Karpas-422 (cell line): ENCODE data around the gene ZNF280A. TPM values are rescaled to one million over a fixed set of nuclear protein-coding genes. Genes with fewer than 3 reads are reported as not detected.

Source experiments
- DNase-seq: peaks from one replicate; pipeline ENCODE4 v3.0.0-alpha.2; 2015
- H2AFZ ChIP-seq: fragments of 200-600 bp; sonication (generic); 2 replicates; pipeline ENCODE4 v1.6.1; 2014; ENCODE audit warnings: antibody characterized with exemption, low read length, mixed read lengths
- H3K27ac ChIP-seq: fragments of 200-600 bp; sonication (generic); 2 replicates; pipeline ENCODE4 v1.5.1; 2014; ENCODE audit warnings: mild to moderate bottlenecking, low read length, moderate library complexity
- H3K27me3 ChIP-seq: fragments of 200-600 bp; sonication (generic); 2 replicates; pipeline ENCODE4 v1.6.1; 2014; ENCODE audit warnings: low read length, mixed read lengths
- H3K36me3 ChIP-seq: fragments of 200-600 bp; sonication (generic); 2 replicates; pipeline ENCODE4 v1.6.1; 2014; ENCODE audit warnings: low read length, mixed read lengths; ENCODE audit not compliant: insufficient read depth
- H3K4me1 ChIP-seq: fragments of 200-600 bp; sonication (generic); 2 replicates; pipeline ENCODE4 v1.6.1; 2014; ENCODE audit warnings: mild to moderate bottlenecking, low read length, mixed read lengths
- H3K4me2 ChIP-seq: fragments of 200-600 bp; sonication (generic); 2 replicates; pipeline ENCODE4 v1.6.1; 2014; ENCODE audit warnings: low read length, low read depth, mild to moderate bottlenecking; ENCODE audit not compliant: poor library complexity, severe bottlenecking
- H3K4me3 ChIP-seq: fragments of 200-600 bp; sonication (generic); 2 replicates; pipeline ENCODE4 v1.5.1; 2014; ENCODE audit warnings: mild to moderate bottlenecking, antibody characterized with exemption, low read length, mixed read lengths
- H3K79me2 ChIP-seq: fragments of 200-600 bp; sonication (generic); 2 replicates; pipeline ENCODE4 v1.6.1; 2014; ENCODE audit warnings: mild to moderate bottlenecking, low read length, mixed read lengths
- H3K9ac ChIP-seq: fragments of 200-600 bp; sonication (generic); 2 replicates; pipeline ENCODE4 v1.6.0; 2014; ENCODE audit warnings: low read length
- H3K9me2 ChIP-seq: fragments of 200-600 bp; sonication (generic), shearing (Covaris generic); replicated peaks from 2 replicates; pipeline ENCODE4 v1.6.0; 2014; ENCODE audit warnings: mild to moderate bottlenecking, low read length, moderate library complexity; ENCODE audit not compliant: insufficient read depth
- H3K9me3 ChIP-seq: fragments of 300-700, 200-600 bp; sonication (generic); 2 replicates; pipeline ENCODE4 v1.6.1; 2014; ENCODE audit warnings: low read length, mixed read lengths
- H4K20me1 ChIP-seq: fragments of 200-600 bp; sonication (generic); 2 replicates; pipeline ENCODE4 v1.6.1; 2014; ENCODE audit warnings: mild to moderate bottlenecking, antibody characterized with exemption, low read length, low read depth; ENCODE audit not compliant: insufficient read depth
- total RNA-seq: library from RNA; depleted of rRNA; stranded (reverse); fragments of >200 nt; shearing (Covaris generic); gene quantifications from 2 replicates; pipeline ENCODE4 v1.2.3, GENCODE V29; 2014; ENCODE audit warnings: low replicate concordance; rRNA removed

Gene ZNF280A
- total RNA-seq, 1 experiment from 2014 or later: not detected

DNA sequence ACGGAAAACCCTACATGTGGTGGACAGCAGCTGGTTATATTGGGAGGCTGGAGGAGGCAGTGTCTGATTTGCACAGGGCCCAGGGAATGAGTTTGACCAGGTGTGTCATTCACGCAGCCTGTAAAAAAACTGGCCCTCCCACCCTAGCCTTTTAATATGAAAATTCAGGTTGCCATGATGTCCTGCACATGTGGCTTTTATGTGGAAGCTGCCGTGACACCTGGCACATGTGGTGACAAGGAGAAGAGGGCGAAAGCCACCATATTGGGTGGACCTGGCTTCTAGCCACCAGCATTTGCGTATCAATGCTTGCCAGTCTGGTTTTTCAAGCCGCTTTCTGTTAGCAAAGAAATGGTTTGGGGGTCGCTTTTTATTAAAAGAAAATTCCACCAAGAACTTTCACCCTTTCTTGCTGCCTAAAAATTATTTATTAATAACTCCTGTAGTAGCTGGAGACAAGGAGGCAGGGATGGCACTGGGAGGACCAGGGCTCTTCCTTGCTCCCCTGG is 54.9 kb downstream of the ZNF280A start:
- H4K20me1 ChIP-seq: no peaks in the 10 kb centered on the region
- H3K9me2 ChIP-seq: no peaks in the 10 kb centered on the region
- H3K27ac ChIP-seq: no peak overlapping the region
- no peak for DNase-seq
- no peaks in the 10 kb centered on the region for H3K79me2 ChIP-seq
- H3K9ac ChIP-seq: no peak overlapping the region
- no peaks in the 10 kb centered on the region for H3K4me1 ChIP-seq
- no peaks in the 10 kb centered on the region for H3K36me3 ChIP-seq
- no peak overlapping the region for H3K4me3 ChIP-seq
- no peaks in the 10 kb centered on the region for H3K27me3 ChIP-seq
- H3K9me3 ChIP-seq: peaks cover 9% of the 10 kb centered on the region
- no peak overlapping the region for H2AFZ ChIP-seq
- H3K4me2 ChIP-seq: no peak overlapping the region

DNA sequence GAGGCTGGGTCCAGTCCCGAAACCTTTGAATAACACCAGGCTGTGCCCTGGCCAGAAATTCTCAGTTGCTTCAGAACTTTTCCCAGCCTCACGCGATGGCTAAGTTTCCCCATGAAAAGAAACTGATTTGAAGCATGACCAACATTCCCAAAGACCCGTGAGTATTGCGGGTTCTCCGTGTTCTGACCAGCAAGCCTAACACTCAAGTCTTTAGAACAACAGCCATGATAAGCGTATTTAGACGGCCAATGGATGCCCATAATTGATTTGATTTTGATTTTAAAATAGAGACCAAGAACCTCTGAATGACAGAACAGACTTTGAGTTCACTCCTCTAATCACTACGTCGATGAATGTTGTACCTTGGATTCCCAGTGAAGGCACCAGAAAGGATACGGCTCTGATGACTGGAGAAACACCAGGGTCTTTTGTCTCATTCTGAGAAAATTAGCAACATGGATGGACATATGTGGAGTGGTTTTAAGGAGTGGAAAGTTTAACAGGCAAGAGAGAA is 55.5 kb downstream of the ZNF280A start:
- no peak overlapping the region for H2AFZ ChIP-seq

DNA sequence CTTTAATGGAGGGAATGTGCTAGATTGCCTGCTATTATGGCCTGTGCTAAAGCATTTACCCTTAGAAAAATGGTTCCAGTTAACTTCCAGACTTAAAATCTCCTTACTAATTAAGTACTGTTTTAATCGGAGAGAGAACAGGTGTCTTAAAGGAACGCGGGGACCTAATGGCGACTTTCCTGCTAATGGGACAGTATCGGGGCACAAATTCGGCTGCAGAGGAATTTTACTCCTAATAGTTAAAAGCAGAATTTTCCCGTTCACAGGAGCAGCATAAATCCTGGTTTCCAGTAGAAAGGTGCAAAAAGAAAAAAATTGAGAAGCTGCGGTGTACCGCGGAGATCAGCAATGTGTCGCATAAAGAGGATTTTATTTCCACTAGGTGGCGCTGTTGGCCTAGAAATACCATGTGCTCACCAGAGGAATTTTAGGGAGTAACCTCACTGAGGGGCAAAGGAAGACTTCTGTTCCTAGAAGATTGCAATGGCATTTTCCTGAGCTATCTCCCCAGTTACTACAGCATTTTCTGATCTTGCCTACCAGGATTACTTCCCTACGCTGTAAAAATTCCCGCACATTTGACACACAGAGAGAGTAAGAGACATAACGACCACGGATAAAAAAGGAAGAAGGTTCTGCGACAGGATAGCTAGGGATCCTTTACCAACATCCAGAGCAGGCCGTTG is 56.1 kb downstream of the ZNF280A start:
- H3K9me3 ChIP-seq: peaks cover 15% of the 10 kb centered on the region
- no peak overlapping the region for H3K4me3 ChIP-seq
- H3K4me1 ChIP-seq: no peaks in the 10 kb centered on the region
- no peak overlapping the region for H3K9ac ChIP-seq
- H3K27ac ChIP-seq: no peak overlapping the region
- peak overlapping the region; percentile 27 for H3K4me2 ChIP-seq
- DNase-seq: peak; percentile 90
- H4K20me1 ChIP-seq: no peaks in the 10 kb centered on the region
- no peaks in the 10 kb centered on the region for H3K27me3 ChIP-seq
- H2AFZ ChIP-seq: no peak overlapping the region
- H3K36me3 ChIP-seq: no peaks in the 10 kb centered on the region
- no peaks in the 10 kb centered on the region for H3K79me2 ChIP-seq
- no peaks in the 10 kb centered on the region for H3K9me2 ChIP-seq

More for the DNA sequence above, 55.5 kb downstream of the ZNF280A start:
- Histone ChIP-seq H3K9me2 (no peaks in the 10 kb centered on the region), H3K36me3 (no peaks in the 10 kb centered on the region), H4K20me1 (no peaks in the 10 kb centered on the region), H3K9ac (no peak overlapping the region), H3K27ac (no peak overlapping the region), H3K27me3 (no peaks in the 10 kb centered on the region), H3K4me3 (no peak overlapping the region), H3K9me3 (peaks cover 10% of the 10 kb centered on the region), H3K4me2 (no peak overlapping the region), H3K79me2 (no peaks in the 10 kb centered on the region), H3K4me1 (no peaks in the 10 kb centered on the region)
- no peak for DNase-seq

Other genes with a start within 250 kb of the ZNF280A start
- gene ZNF280B, start 11.5 kb downstream of the ZNF280A start, total RNA-seq: 2.5 and 10.3 TPM in 2 replicates
- 2.6 and 4.9 TPM in 2 replicates for gene PRAME, start 39.0 kb upstream of the ZNF280A start, total RNA-seq
- gene GGTLC2, start 124.3 kb upstream of the ZNF280A start, total RNA-seq: not detected in 2 replicates